ENCODE measurements around the gene LY86. TPM values are rescaled to one million over a fixed set of nuclear protein-coding genes. Genes with fewer than 3 reads are reported as not detected.

LY86 gene
- total and polyA plus RNA-seq, 9 of the 15 experiments (the other 6 are each of a cell fraction or from before 2014, with no cell fraction given), result 0.08 to 0.20 TPM; not detected in 7

DNA sequence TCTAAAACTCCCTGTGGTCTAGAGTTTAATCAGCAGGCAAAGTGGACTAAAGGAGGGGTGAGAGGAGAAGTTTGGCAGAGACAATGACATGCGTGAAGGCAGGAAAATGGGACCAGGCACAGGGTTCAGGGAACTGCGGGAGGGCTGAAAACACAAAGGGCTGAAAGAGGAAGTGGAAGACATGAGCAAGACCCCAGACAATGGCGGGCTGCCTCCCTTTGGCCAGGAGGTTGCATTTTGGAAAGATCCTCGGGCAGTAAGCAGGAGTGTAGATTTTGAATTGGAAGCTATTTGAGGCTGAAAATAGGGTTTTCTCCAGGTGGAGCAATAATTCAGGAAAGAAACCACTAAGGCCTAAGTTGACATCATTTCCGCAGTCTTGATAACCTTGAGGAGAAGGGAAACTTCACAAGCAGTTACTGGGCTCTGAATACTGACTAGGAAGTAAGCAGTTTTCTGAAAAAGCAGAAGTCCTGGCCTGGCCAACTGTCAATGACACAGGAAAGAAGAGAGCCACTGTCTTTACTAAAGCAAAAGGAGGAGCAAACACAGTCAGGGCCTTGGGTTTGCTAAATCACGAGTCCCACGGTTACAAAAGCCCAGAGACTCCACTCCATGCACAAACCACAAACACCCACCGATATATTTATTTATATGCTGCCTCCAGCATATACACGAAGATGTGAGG lies 3.4 kb downstream of the LY86 start (continued):
- TF ChIP-seq HSF4 (CRISPR knock-in tag; IDR thresholded peaks at IDR 0.05; ENCODE audit: borderline replicate concordance) (no peak), TCF3 (CRISPR knock-in tag; IDR thresholded peaks at IDR 0.05) (no peak), ZNF354B (CRISPR knock-in tag; IDR thresholded peaks at IDR 0.05) (no peak), FOXK1 (CRISPR knock-in tag; IDR thresholded peaks at IDR 0.05; ENCODE audit: borderline replicate concordance) (no peak), ZNF146 (CRISPR knock-in tag; IDR thresholded peaks at IDR 0.05; ENCODE audit: unreplicated experiment) (no peak), ATF1 (CRISPR knock-in tag; IDR thresholded peaks at IDR 0.05) (no peak), ATF1 (tag; IDR thresholded peaks at IDR 0.05) (0 out of 2 replicates have a peak, but pooled peaks have one; percentile 28), TCF7 (IDR thresholded peaks at IDR 0.05; ENCODE audit: borderline replicate concordance) (no peak), TGIF2 (CRISPR knock-in tag; IDR thresholded peaks at IDR 0.05) (no peak), STAT5B (CRISPR knock-in tag; IDR thresholded peaks at IDR 0.05) (no peak), POLR3A (IDR thresholded peaks at IDR 0.05; ENCODE audit: borderline replicate concordance, extremely low read depth, insufficient read depth, insufficient read length) (no peak), SRF (CRISPR knock-in tag; IDR thresholded peaks at IDR 0.05) (no peak), FOSL1 (tag; conservative IDR thresholded peaks at IDR 0.05) (peak; percentile 40; the same call in 1 of the 2 replicates), JUN (IDR thresholded peaks at IDR 0.05; ENCODE audit: borderline replicate concordance, low read depth, low read length) (no peak), JUN (CRISPR knock-in tag; IDR thresholded peaks at IDR 0.05; ENCODE audit: borderline replicate concordance) (no peak), ZZZ3 (IDR thresholded peaks at IDR 0.05) (no peak), GATAD2A (IDR thresholded peaks at IDR 0.05) (no peak), ZNF444 (CRISPR knock-in tag; IDR thresholded peaks at IDR 0.05) (peak; percentile 41; the same call in 1 of the 2 replicates), ZNF445 (CRISPR knock-in tag; IDR thresholded peaks at IDR 0.05; ENCODE audit: low read depth) (no peak), DACH1 (IDR thresholded peaks at IDR 0.05; ENCODE audit: partially characterized antibody) (no peak), MCM7 (IDR thresholded peaks at IDR 0.05) (no peak), HOXB6 (CRISPR knock-in tag; IDR thresholded peaks at IDR 0.05; ENCODE audit: borderline replicate concordance) (0 out of 2 replicates have a peak, but pooled peaks have one; percentile 7)
- TF ChIP-seq, protein P1, sequence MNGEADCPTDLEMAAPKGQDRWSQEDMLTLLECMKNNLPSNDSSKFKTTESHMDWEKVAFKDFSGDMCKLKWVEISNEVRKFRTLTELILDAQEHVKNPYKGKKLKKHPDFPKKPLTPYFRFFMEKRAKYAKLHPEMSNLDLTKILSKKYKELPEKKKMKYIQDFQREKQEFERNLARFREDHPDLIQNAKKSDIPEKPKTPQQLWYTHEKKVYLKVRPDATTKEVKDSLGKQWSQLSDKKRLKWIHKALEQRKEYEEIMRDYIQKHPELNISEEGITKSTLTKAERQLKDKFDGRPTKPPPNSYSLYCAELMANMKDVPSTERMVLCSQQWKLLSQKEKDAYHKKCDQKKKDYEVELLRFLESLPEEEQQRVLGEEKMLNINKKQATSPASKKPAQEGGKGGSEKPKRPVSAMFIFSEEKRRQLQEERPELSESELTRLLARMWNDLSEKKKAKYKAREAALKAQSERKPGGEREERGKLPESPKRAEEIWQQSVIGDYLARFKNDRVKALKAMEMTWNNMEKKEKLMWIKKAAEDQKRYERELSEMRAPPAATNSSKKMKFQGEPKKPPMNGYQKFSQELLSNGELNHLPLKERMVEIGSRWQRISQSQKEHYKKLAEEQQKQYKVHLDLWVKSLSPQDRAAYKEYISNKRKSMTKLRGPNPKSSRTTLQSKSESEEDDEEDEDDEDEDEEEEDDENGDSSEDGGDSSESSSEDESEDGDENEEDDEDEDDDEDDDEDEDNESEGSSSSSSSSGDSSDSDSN (IDR thresholded peaks at IDR 0.05; ENCODE audit: borderline replicate concordance in 1 of 2, low read depth in 2 of 2, low read length in 2 of 2), result no peak
- TF ChIP-seq, protein P2, sequence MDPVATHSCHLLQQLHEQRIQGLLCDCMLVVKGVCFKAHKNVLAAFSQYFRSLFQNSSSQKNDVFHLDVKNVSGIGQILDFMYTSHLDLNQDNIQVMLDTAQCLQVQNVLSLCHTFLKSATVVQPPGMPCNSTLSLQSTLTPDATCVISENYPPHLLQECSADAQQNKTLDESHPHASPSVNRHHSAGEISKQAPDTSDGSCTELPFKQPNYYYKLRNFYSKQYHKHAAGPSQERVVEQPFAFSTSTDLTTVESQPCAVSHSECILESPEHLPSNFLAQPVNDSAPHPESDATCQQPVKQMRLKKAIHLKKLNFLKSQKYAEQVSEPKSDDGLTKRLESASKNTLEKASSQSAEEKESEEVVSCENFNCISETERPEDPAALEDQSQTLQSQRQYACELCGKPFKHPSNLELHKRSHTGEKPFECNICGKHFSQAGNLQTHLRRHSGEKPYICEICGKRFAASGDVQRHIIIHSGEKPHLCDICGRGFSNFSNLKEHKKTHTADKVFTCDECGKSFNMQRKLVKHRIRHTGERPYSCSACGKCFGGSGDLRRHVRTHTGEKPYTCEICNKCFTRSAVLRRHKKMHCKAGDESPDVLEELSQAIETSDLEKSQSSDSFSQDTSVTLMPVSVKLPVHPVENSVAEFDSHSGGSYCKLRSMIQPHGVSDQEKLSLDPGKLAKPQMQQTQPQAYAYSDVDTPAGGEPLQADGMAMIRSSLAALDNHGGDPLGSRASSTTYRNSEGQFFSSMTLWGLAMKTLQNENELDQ (CRISPR knock-in tag; IDR thresholded peaks at IDR 0.05; ENCODE audit: borderline replicate concordance), result no peak
- TF ChIP-seq, protein P3, sequence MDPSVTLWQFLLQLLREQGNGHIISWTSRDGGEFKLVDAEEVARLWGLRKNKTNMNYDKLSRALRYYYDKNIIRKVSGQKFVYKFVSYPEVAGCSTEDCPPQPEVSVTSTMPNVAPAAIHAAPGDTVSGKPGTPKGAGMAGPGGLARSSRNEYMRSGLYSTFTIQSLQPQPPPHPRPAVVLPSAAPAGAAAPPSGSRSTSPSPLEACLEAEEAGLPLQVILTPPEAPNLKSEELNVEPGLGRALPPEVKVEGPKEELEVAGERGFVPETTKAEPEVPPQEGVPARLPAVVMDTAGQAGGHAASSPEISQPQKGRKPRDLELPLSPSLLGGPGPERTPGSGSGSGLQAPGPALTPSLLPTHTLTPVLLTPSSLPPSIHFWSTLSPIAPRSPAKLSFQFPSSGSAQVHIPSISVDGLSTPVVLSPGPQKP (CRISPR knock-in tag; IDR thresholded peaks at IDR 0.05), result no peak
